Measurements from ENCODE around the gene LAGE3. TPM values are rescaled to one million over a fixed set of nuclear protein-coding genes. Genes with fewer than 3 reads are reported as not detected.
A peak's percentile ranks its signal among the peaks of the same experiment; 100 is the strongest.
"Not testable (repeated sequence)": the region's sequence is repeated elsewhere in the genome, so short reads cannot be mapped to it uniquely, and the experiment has no call there.

The LAGE3 gene
- polyA plus RNA-seq, 10 donors: 8.4 to 16.6 (median 11.3) TPM

- DNase-seq: no peak
Observed at GRCh38 chrX:154506483-154507332, 27.6 kb upstream of the LAGE3 start.

GRCh38 chrX:154505734-154506133, 26.7 kb upstream of the LAGE3 start:
- DNase-seq: no peak

- no peak for DNase-seq
Observed at GRCh38 chrX:154502989-154503388, 23.9 kb upstream of the LAGE3 start.

- no peak for DNase-seq
Observed at GRCh38 chrX:154502098-154502497, 23.0 kb upstream of the LAGE3 start.

- not testable (repeated sequence) for DNase-seq
Observed at GRCh38 chrX:154501423-154501822, 22.3 kb upstream of the LAGE3 start.

- not testable (repeated sequence) for DNase-seq
Observed at GRCh38 chrX:154496591-154497137, 17.6 kb upstream of the LAGE3 start.

- no peak for DNase-seq
Observed at GRCh38 chrX:154495472-154495922, 16.4 kb upstream of the LAGE3 start.

- DNase-seq: no peak
Observed at GRCh38 chrX:154494715-154495114, 15.6 kb upstream of the LAGE3 start.

GRCh38 chrX:154490414-154491083, 11.5 kb upstream of the LAGE3 start, which contains the start of gene SLC10A3:
SLC10A3 (minus strand) TSS chrX:154490629; CDS start chrX:154488940, 1,689 bp downstream.
- peak; percentile 91 to 94 (median 92) for DNase-seq

- DNase-seq: peak in 1 of 3 donors; percentile 56
Observed at GRCh38 chrX:154490021-154490413, 10.9 kb upstream of the LAGE3 start.

- DNase-seq: no peak
Observed at GRCh38 chrX:154489182-154489581, 10.1 kb upstream of the LAGE3 start.

- no peak for DNase-seq
Observed at GRCh38 chrX:154488336-154489075, 9.4 kb upstream of the LAGE3 start.

GRCh38 chrX:154487518-154488290, 8.6 kb upstream of the LAGE3 start:
- no peak for DNase-seq

GRCh38 chrX:154486396-154487207, 7.5 kb upstream of the LAGE3 start, which contains the start of gene UBL4A:
UBL4A (minus strand) TSS chrX:154486615; CDS start chrX:154486584, 31 bp downstream.
- peak in 1 of 3 donors; percentile 57 for DNase-seq

GRCh38 chrX:154486052-154486395, 6.9 kb upstream of the LAGE3 start:
- peak in 1 of 3 donors; percentile 50 for DNase-seq

GRCh38 chrX:154485150-154486051, 6.3 kb upstream of the LAGE3 start:
- DNase-seq: peak in 1 of 3 donors; percentile 21

GRCh38 chrX:154484255-154485149, 5.4 kb upstream of the LAGE3 start:
- no peak for DNase-seq

- DNase-seq: no peak
Observed at GRCh38 chrX:154483325-154483724, 4.2 kb upstream of the LAGE3 start.
